ENCODE results near the gene MICAL3.

MICAL3 gene

GRCh38 chr22:17829695-17830042 lies 194.7 kb downstream of the MICAL3 start:
- no peak for DNase-seq

GRCh38 chr22:17828502-17829080 lies 195.8 kb downstream of the MICAL3 start:
- DNase-seq, result no peak

GRCh38 chr22:17827466-17827865 lies 196.9 kb downstream of the MICAL3 start:
- DNase-seq, result no peak

GRCh38 chr22:17825876-17826550 lies 198.3 kb downstream of the MICAL3 start:
- no peak for DNase-seq

DNA sequence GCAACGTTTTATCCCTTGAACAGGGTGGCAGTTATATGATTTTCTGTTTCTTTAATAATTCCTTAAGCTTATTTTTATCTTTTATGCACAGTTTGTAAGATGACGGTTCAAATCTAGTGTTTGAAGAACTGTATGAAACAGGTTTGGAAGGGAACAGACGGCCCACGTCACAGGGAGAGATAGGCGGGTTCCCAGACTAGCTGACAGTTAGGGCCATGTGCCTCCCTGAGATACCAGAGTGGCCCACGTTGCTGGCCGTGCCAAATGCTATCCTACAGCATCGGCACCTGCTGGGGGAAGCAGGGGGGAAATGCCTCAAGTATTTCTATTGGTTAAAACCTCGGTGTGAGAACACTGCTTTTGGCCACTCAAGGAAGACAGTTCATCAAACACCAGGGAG lies 199.9 kb downstream of the MICAL3 start:
- DNase-seq, result no peak

GRCh38 chr22:17823964-17824363 lies 200.4 kb downstream of the MICAL3 start:
- no peak for DNase-seq

GRCh38 chr22:17823226-17823625 lies 201.1 kb downstream of the MICAL3 start:
- DNase-seq, result no peak

DNA sequence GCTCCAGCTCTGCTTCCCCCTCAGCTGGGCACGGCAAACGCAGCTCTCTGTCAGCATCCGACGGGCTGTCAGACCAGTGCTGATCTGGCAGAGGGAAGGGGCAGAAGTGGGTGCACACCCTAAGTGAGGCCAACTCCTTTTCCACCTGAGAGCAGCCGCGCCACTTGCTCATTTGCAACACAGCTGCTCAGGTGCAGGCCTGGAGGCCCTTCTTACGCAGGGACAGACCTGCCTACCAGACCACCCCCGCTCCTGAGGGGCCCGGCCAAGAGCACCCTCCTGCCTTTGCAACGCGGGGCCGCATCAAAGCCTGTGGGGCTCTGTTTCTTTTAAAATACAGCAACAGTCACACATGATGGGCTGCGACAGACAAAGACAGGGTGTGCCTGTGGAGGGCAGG lies 202.3 kb downstream of the MICAL3 start:
- no peak for DNase-seq

GRCh38 chr22:17820879-17821439 lies 203.4 kb downstream of the MICAL3 start:
- no peak for DNase-seq

DNA sequence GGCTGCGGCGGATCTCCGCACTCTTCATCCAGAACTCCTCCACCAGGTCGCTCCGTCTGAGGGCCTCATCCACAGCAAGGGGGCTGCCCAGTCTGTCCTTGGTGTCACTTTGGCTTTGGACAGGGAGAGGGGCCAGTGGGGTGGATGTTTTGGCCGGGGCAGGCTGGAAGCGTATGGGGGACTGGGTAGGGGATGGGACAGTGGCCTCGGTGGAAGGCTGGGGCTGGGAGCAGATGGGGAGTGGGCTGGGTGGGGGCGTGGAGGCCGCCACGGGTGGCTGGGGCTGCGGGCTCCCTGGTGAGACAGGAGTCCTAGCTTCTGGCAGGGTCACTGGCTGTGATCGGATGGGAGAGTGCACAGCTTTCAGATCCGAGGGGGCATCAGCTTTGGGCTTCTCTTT lies 205.7 kb downstream of the MICAL3 start:
- DNase-seq, result no peak

DNA sequence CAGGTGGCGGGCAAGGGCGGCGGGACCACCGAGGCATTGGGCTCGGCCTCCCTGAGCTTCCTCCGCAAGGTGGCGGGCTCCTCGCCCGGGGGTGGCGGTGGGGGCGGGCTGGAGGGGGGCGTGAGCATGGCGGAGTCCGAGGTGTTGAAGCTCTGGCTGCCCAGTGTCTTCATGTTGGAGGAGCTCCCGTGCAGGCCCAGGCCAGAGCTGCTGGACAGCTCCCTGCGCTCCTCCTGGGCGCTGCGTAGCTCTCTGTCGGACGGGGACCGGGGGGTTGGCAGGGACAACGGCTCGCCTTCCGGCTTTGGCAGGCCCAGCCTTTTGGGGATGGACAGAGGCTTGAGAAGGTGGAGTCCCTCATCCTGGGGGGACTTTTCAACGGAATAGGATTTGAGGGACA lies 206.2 kb downstream of the MICAL3 start:
- DNase-seq, result no peak

DNA sequence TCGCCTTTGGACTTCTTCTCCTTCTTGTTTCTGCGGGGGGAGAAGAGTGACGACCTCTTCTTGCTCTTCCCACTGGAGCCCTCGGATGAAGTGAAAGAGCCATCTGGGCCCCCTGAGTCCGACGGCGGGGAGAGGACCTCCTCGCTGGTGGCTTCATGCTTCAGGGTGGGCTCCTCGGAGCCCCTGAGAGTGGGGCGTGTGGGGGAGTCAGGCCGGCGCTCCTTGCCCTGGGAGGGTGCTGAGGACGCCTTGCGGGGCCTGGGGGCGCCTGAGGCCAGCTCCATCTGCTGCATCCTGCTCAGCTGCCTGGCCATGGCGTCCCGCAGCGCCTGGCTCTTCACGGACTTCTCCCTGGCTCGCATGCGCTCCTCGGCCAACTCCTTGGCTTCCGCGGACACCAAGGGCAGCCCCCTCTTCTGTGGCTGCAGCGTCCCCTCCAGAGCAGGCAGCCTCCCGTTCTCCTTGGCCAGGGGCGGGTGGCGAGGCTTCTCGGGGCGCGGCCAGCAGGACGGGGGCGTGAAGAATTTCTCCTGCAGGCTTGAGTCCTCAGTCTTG lies 206.8 kb downstream of the MICAL3 start:
- DNase-seq, result no peak

DNA sequence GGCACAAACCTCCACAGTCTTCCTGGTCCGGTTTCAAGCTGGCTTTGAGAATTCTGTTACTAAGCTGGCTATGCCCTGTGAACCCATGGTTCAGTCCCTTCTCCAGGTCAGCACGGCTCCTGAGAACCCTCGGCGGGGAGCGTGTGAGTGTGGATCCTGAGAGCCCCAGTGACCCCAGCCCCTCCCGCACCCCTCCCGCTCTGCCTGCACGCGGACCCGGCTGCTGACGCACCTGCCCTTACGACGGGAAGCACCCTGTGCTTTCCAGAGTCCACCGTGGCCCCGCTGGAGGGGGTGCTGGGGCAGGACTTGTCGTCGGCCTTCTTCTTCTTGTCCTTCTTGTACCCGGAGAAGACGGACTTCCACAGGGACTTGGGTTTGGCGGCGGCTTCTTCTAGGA lies 207.3 kb downstream of the MICAL3 start:
- DNase-seq, result no peak

DNA sequence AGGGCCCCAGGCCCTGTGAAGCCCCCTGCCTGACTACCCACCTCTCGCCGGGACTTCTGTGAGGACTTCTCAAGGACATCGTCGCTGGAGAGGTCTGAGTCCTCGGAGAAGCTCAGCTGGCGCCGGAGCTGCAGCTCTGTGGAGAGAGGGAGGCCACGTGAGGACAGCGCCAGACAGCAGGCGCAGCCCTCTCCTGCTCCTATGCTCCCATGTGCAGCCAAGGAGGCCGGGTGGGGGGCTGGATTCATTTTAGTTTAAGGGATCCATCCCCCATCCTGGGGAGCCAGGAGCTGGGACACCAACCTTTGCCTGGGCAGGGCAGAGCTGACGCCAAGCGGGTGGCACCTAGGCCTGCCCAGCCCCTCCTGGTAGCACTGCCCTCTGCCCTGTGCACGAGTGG lies 207.7 kb downstream of the MICAL3 start:
- DNase-seq, result no peak

DNA sequence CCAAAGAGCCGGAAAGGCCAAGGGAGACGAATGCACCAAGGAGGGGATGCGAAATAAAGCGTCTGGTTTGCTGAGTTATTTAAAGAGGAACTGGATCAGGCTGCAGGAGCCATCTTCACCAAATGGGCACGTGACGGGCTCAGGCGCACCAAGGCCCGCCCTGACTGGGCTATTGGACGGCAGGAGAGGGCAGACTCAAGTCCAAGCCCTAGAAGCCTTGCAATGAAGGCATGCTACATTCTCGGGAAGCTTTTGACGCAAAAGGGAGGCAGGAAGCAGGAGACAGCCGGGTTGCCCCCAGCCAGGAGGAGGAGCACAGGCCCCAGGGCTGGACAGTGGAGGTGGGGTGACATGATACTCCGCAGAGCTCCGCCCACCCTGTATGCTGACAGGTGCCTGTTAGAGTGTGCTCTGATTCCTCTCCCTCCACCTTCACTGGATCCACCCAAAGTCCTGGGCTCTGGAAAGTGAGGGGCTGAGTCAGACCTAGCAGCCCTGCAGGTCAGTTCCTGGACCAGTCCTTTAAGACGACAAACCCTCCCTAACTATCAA lies 208.6 kb downstream of the MICAL3 start:
- no peak for DNase-seq

GRCh38 chr22:17814830-17815229 lies 209.5 kb downstream of the MICAL3 start:
- DNase-seq, result no peak

DNA sequence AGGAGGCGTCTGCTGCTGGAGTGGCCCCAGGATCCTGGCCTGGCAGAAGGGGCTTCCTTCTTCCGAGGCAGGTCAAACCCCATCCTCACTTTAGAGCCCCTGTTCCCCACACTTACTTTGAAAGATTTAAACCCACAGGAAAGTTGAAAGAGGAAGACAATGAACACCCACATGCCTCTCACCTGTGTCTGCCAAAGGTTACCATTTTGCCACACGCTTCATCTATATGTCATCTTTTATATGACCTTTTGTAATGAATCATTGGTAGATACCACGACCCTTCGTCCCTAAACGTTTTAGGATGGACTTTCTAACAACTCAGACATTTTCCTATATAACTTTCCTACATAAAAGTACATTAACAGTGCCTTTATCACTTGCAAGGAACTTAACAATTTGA lies 210.3 kb downstream of the MICAL3 start:
- no peak for DNase-seq

DNA sequence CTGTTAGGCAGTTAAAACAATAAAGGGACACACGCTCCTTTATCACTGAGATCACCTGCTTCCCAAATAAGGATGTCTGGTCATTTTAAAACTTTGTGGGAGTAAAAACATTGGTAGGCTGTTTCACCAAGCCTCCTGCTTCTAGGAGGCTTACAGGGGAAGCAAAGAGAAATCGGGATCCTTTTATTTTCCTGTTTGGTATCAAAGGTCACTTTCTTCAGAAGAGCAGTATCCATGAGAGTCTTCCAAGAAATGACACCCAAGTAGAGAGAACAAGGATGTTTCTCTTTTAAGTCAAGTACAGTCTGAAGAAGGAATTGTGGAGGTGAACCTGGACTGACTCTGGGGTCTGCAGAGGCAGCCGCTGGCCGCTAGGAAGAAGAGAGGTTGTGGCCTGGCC lies 213.2 kb downstream of the MICAL3 start:
- DNase-seq, result no peak

GRCh38 chr22:17810570-17811116 lies 213.7 kb downstream of the MICAL3 start:
- DNase-seq, result no peak

DNA sequence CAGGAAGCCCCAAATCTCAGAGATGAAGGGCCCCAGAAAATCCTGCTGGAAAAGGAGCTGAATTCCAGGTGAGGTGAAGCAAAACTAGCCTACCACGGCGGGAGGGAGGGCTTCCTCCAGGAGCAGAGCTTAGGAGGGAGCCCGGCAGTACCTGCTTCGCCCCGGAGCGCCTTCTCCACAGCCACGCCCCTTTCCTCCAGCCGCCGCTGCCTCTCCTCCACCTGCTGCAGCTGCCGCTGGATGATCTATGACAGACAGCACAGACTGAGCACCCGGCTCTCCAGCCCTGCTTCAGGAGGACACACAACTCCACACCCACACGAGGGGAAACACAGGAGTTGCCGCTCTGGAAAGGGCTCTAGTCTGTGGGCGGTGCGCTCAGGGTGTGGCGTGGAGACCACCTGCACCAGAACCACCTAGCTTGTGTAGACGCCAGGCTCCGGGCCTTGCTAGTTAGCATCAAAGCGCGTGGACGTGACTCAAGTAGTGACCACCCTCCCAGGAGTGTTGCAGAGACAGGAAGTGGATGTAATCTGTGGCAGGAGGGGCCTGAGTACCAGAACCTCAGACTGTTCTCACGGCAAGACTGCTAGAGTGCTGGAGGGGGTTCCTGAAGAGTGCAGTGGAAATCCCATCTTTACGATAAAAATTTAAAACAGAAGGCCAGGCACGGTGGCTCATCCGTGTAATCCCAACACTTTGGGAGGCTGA lies 215.5 kb downstream of the MICAL3 start:
- peak; percentile 54 for DNase-seq

- DNase-seq, result peak; percentile 13
Measured at GRCh38 chr22:17807578-17808410, 216.6 kb downstream of the MICAL3 start.

- DNase-seq, result no peak
Measured at GRCh38 chr22:17807086-17807485, 217.3 kb downstream of the MICAL3 start.
